Endothelial cell of umbilical vein (primary cell): ENCODE data around the gene PLPP3.

Source experiments
- EZH2 ChIP-seq: IDR thresholded peaks from 2 replicates; pipeline ENCODE4 v1.6.1; 2012; ENCODE audit warnings: borderline replicate concordance, low read depth, mild to moderate bottlenecking, moderate library complexity, low read length, inconsistent platforms; ENCODE audit not compliant: severe bottlenecking
- MAX ChIP-seq: IDR thresholded peaks from 2 replicates; pipeline ENCODE4 v1.6.1; 2011; ENCODE audit not compliant: insufficient read depth, insufficient read length
- MYC ChIP-seq: IDR thresholded peaks from one replicate; pipeline ENCODE4 v1.6.1; 2011; ENCODE audit warnings: mild to moderate bottlenecking, low read depth, low read length
- POLR2A ChIP-seq: IDR thresholded peaks from 2 replicates; pipeline ENCODE4 v1.6.1; 2012; ENCODE audit warnings: low read depth, mild to moderate bottlenecking, control low read depth, low read length
- TF ChIP-seq, protein P1 (sequence below), 2 donors: IDR thresholded peaks; 1 replicate in 1 of 2; 2 replicates in 1 of 2; pipeline ENCODE4 v1.5.1; 2011; ENCODE audit warnings: low read length in 2 of 2, mild to moderate bottlenecking in 2 of 2, moderate library complexity in 2 of 2, control low read depth in 1 of 2, inconsistent platforms in 1 of 2, low read depth in 1 of 2; ENCODE audit not compliant: insufficient read depth in 1 of 2; ENCODE audit errors: extremely low read depth in 1 of 2

DNA sequence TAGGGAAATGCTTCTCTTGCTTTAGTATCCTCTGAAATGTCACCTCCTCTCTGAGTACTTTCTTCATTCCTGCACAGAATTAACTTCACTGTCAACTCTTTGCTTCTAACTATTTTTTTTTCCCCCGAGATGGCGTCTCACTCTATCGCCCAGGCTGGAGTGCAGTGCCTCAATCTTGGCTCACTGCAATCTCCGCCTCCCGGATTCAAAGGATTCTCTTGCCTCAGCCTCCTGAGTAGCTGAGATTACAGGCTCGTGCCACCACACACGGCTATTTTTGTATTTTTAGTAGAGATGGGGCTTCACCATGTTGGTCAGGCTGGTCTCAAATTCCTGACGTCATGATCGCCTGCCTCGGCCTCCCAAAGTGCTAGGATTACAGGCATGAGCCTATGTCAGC is 1.4 kb upstream of the PLPP3 start:
- TF ChIP-seq, protein P1, sequence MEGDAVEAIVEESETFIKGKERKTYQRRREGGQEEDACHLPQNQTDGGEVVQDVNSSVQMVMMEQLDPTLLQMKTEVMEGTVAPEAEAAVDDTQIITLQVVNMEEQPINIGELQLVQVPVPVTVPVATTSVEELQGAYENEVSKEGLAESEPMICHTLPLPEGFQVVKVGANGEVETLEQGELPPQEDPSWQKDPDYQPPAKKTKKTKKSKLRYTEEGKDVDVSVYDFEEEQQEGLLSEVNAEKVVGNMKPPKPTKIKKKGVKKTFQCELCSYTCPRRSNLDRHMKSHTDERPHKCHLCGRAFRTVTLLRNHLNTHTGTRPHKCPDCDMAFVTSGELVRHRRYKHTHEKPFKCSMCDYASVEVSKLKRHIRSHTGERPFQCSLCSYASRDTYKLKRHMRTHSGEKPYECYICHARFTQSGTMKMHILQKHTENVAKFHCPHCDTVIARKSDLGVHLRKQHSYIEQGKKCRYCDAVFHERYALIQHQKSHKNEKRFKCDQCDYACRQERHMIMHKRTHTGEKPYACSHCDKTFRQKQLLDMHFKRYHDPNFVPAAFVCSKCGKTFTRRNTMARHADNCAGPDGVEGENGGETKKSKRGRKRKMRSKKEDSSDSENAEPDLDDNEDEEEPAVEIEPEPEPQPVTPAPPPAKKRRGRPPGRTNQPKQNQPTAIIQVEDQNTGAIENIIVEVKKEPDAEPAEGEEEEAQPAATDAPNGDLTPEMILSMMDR (IDR thresholded peaks at IDR 0.05; ENCODE audit: extremely low read depth in 1 of 2, insufficient read depth in 1 of 2, low read depth in 1 of 2, low read length in 2 of 2), result no peak
- TF ChIP-seq MAX, result no peak
- no peak for TF ChIP-seq MYC
- no peak for TF ChIP-seq POLR2A
- no peak for TF ChIP-seq EZH2
